Uterus (tissue), 4 donors: Measurements from ENCODE around the gene CNR2. TPM values are rescaled to one million over a fixed set of nuclear protein-coding genes. Genes with fewer than 3 reads are reported as not detected.
"Not testable (repeated sequence)": the region's sequence is repeated elsewhere in the genome, so short reads cannot be mapped to it uniquely, and the experiment has no call there.

Experiments
- DNase-seq, 2 donors: peaks; one replicate each; pipeline ENCODE4 v3.0.0-alpha.2; 2019 to 2020
- H3K27ac ChIP-seq, 2 donors: fragments of 200-600 bp; sonication (generic); 1 replicate in 1 of 2; 2 replicates in 1 of 2; pipeline ENCODE4 v1.5.1; 2016 to 2018
- H3K27me3 ChIP-seq, 2 donors: fragments of 200-600 bp; sonication (generic); one replicate each; pipeline ENCODE4 v1.5.1; 2018 to 2019; ENCODE audit warnings: control low read depth in 1 of 2
- H3K36me3 ChIP-seq, 2 donors: fragments of 200-600 bp; sonication (generic); one replicate each; pipeline ENCODE4 v1.5.1; 2019; ENCODE audit warnings: control low read depth in 1 of 2
- H3K4me1 ChIP-seq, 2 donors: fragments of 200-600 bp; sonication (generic); one replicate each; pipeline ENCODE4 v1.5.1; 2018 to 2019; ENCODE audit warnings: control low read depth in 1 of 2
- H3K4me3 ChIP-seq, 2 donors: fragments of 200-600 bp; sonication (generic); 1 replicate in 1 of 2; 2 replicates in 1 of 2; pipeline ENCODE4 v1.5.1; 2018 to 2019; ENCODE audit warnings: mild to moderate bottlenecking in 1 of 2
- H3K9me3 ChIP-seq, 2 donors: fragments of 200-600 bp; sonication (generic); one replicate each; pipeline ENCODE4 v1.5.1; 2019; ENCODE audit warnings: control low read depth in 1 of 2
- CTCF ChIP-seq, 4 experiments: fragments of 200-600 bp in 2 of 4; fragments of 450-650 bp in 2 of 4; sonication (generic) in 2 of 4; IDR thresholded peaks; one replicate each; pipeline ENCODE4 v1.5.1; 2016 to 2019; ENCODE audit warnings: antibody characterized with exemption in 4 of 4, mild to moderate bottlenecking in 2 of 4, moderate library complexity in 1 of 4
- POLR2A ChIP-seq, 2 donors: fragments of 450-650 bp; IDR thresholded peaks; one replicate each; pipeline ENCODE4 v1.6.1; 2016; ENCODE audit warnings: antibody characterized with exemption in 2 of 2, mild to moderate bottlenecking in 1 of 2, moderate library complexity in 1 of 2
- intact Hi-C: fragments of 100-400 bp; cut with DNase I; formaldehyde crosslinking; loops from one replicate; pipeline ENCODE4 v1.15.1; 2023; ENCODE audit warnings: low total_unique reads
- total RNA-seq, 4 donors: library from RNA; depleted of rRNA in 3 of 4; stranded (reverse); fragments of >200 nt in 3 of 4; gene quantifications; one replicate each; pipeline versions ENCODE4 v1.1.0 to v1.2.4, GENCODE V29; 2014 to 2023
- donor health status: DM: yes; HTN: yes; CAD: no.

Gene CNR2
- total RNA-seq, 4 donors from 2014 or later: 0.14 TPM; not detected in 3

GRCh38 chr1:23903754-23904153 is 9.4 kb downstream of the CNR2 start:
- H3K36me3 ChIP-seq: no peaks in the 10 kb centered on the region
- H3K9me3 ChIP-seq: no peaks in the 10 kb centered on the region
- DNase-seq: no peak
- H3K4me3 ChIP-seq: no peak overlapping the region
- intact Hi-C loops: no loop called here
- TF ChIP-seq CTCF (IDR thresholded peaks at IDR 0.05) (no peak), POLR2A (IDR thresholded peaks at IDR 0.05) (no peak)
- no peak overlapping the region for H3K27ac ChIP-seq
- peaks cover 0 to 5% of the 10 kb centered on the region in 2 donors for H3K4me1 ChIP-seq
- H3K27me3 ChIP-seq: peaks cover 0 to 9% of the 10 kb centered on the region in 2 donors

GRCh38 chr1:23902321-23903278 is 10.6 kb downstream of the CNR2 start:
- Histone ChIP-seq H3K4me3 (peak overlapping the region in 1 of 2 donors; percentile 26), H3K27ac (no peak overlapping the region), H3K27me3 (peaks cover 0 to 9% of the 10 kb centered on the region in 2 donors), H3K36me3 (no peaks in the 10 kb centered on the region), H3K4me1 (peaks cover 0 to 5% of the 10 kb centered on the region in 2 donors), H3K9me3 (no peaks in the 10 kb centered on the region)
- no peak for DNase-seq
- intact Hi-C loops: no loop called here
- TF ChIP-seq POLR2A (IDR thresholded peaks at IDR 0.05) (no peak), CTCF (IDR thresholded peaks at IDR 0.05) (no peak)

GRCh38 chr1:23900017-23900416 is 13.1 kb downstream of the CNR2 start:
- H3K27ac ChIP-seq, H3K36me3 ChIP-seq, H3K9me3 ChIP-seq, DNase-seq, H3K27me3 ChIP-seq, H3K4me3 ChIP-seq, H3K4me1 ChIP-seq, intact Hi-C loops: not testable (repeated sequence)

- peaks cover 0 to 2% of the 10 kb centered on the region in 2 donors for H3K27me3 ChIP-seq
- DNase-seq: no peak
- H3K27ac ChIP-seq: no peak overlapping the region
- H3K4me3 ChIP-seq: no peak overlapping the region
- peaks cover 0 to 5% of the 10 kb centered on the region in 2 donors for H3K4me1 ChIP-seq
- TF ChIP-seq POLR2A (IDR thresholded peaks at IDR 0.05) (no peak), CTCF (IDR thresholded peaks at IDR 0.05) (no peak)
- intact Hi-C loops: no loop called here
- no peaks in the 10 kb centered on the region for H3K36me3 ChIP-seq
- no peaks in the 10 kb centered on the region for H3K9me3 ChIP-seq
Observed at GRCh38 chr1:23899070-23899469, 14.1 kb downstream of the CNR2 start.

DNA sequence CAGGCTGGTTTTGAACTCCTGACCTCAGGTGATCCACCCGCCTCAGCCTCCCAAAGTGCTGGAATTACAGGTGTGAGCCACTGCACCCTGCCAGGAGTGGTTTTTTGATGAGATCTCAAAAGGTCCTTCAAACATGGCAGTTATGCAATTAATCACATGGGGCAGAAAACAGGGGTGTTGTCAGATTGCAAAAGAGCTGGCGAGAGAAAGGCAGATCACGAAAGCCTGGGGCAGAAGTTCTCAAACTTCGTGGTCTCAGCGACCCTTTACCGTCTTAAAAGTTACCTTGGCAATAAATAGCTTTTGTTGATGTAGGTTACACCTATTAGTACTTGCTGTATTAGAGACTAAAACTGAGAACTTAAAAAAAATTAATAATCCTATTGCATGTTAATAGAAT is 16.1 kb downstream of the CNR2 start:
- intact Hi-C loops: no loop called here
- Histone ChIP-seq H3K4me1 (no peaks in the 10 kb centered on the region), H3K36me3 (no peaks in the 10 kb centered on the region), H3K27ac (no peak overlapping the region), H3K27me3 (no peaks in the 10 kb centered on the region), H3K9me3 (no peaks in the 10 kb centered on the region), H3K4me3 (no peak overlapping the region)
- TF ChIP-seq CTCF (IDR thresholded peaks at IDR 0.05) (no peak), POLR2A (IDR thresholded peaks at IDR 0.05) (no peak)
- no peak for DNase-seq
